ENCODE results near the gene TMEM14C. TPM values are rescaled to one million over a fixed set of nuclear protein-coding genes. Genes with fewer than 3 reads are reported as not detected.

The TMEM14C gene
- total RNA-seq, 2 donors from 2014 or later = 123 to 133 TPM

GRCh38 chr6:10722570-10722819, 375 bp upstream of the TMEM14C start:
- H3K9me3 ChIP-seq = no peaks in the 10 kb centered on the region
- no peaks in the 10 kb centered on the region for H3K27me3 ChIP-seq
- peak overlapping the region; percentile 85 to 90 for H3K27ac ChIP-seq
- H3K4me3 ChIP-seq = peak overlapping the region; percentile 72 to 75
- TF ChIP-seq CTCF (IDR thresholded peaks at IDR 0.05) = no peak
- peaks cover 19% of the 10 kb centered on the region for H3K36me3 ChIP-seq
- H3K4me1 ChIP-seq = peaks cover 0 to 36% of the 10 kb centered on the region in 2 donors
- DNase-seq (ENCODE audit: low spot score) = no peak

- Histone ChIP-seq H3K4me1 (peaks cover 0 to 36% of the 10 kb centered on the region in 2 donors), H3K9me3 (no peaks in the 10 kb centered on the region)
- DNase-seq (ENCODE audit: low spot score) = no peak
Observed at GRCh38 chr6:10723567-10723881, 654 bp downstream of the TMEM14C start.

GRCh38 chr6:10725044-10725443, 2.2 kb downstream of the TMEM14C start:
- H3K4me1 ChIP-seq = peaks cover 0 to 36% of the 10 kb centered on the region in 2 donors
- no peak overlapping the region for H3K4me3 ChIP-seq
- no peak for DNase-seq (ENCODE audit: low spot score)
- no peaks in the 10 kb centered on the region for H3K9me3 ChIP-seq
- no peak overlapping the region for H3K27ac ChIP-seq
- no peak for TF ChIP-seq CTCF (IDR thresholded peaks at IDR 0.05)
- H3K27me3 ChIP-seq = no peaks in the 10 kb centered on the region
- H3K36me3 ChIP-seq = peaks cover 41% of the 10 kb centered on the region

More at GRCh38 chr6:10723567-10723881, 654 bp downstream of the TMEM14C start:
- H3K4me3 ChIP-seq = peak overlapping the region; percentile 72 to 75
- peaks cover 26% of the 10 kb centered on the region for H3K36me3 ChIP-seq
- peak overlapping the region; percentile 85 to 90 for H3K27ac ChIP-seq
- no peak for TF ChIP-seq CTCF (IDR thresholded peaks at IDR 0.05)
- H3K27me3 ChIP-seq = no peaks in the 10 kb centered on the region

GRCh38 chr6:10725716-10726115, 2.8 kb downstream of the TMEM14C start:
- no peak for TF ChIP-seq CTCF (IDR thresholded peaks at IDR 0.05)
- no peak for DNase-seq (ENCODE audit: low spot score)
- H3K27me3 ChIP-seq = no peaks in the 10 kb centered on the region
- H3K36me3 ChIP-seq = peaks cover 48% of the 10 kb centered on the region
- no peaks in the 10 kb centered on the region for H3K9me3 ChIP-seq
- no peak overlapping the region for H3K27ac ChIP-seq
- H3K4me1 ChIP-seq = peaks cover 0 to 35% of the 10 kb centered on the region in 2 donors
- no peak overlapping the region for H3K4me3 ChIP-seq

GRCh38 chr6:10730254-10730653, 7.4 kb downstream of the TMEM14C start:
- peaks cover 66% of the 10 kb centered on the region for H3K36me3 ChIP-seq
- no peaks in the 10 kb centered on the region for H3K9me3 ChIP-seq
- peak overlapping the region in 1 of 2 donors; percentile 10 for H3K27ac ChIP-seq
- H3K27me3 ChIP-seq = no peaks in the 10 kb centered on the region
- TF ChIP-seq CTCF (IDR thresholded peaks at IDR 0.05) = no peak
- no peak for DNase-seq (ENCODE audit: low spot score)
- H3K4me1 ChIP-seq = peaks cover 0 to 2% of the 10 kb centered on the region in 2 donors
- no peak overlapping the region for H3K4me3 ChIP-seq

- no peak overlapping the region for H3K4me3 ChIP-seq
- H3K36me3 ChIP-seq = peaks cover 42% of the 10 kb centered on the region
- H3K27ac ChIP-seq = no peak overlapping the region
- no peaks in the 10 kb centered on the region for H3K9me3 ChIP-seq
- no peaks in the 10 kb centered on the region for H3K4me1 ChIP-seq
- DNase-seq (ENCODE audit: low spot score) = no peak
- no peak for TF ChIP-seq CTCF (IDR thresholded peaks at IDR 0.05)
- no peaks in the 10 kb centered on the region for H3K27me3 ChIP-seq
Observed at GRCh38 chr6:10733151-10733715, 10.4 kb downstream of the TMEM14C start.

Measured in right atrium auricular region (tissue), 2 donors.